ENCODE data around the gene CACNG8. TPM values are rescaled to one million over a fixed set of nuclear protein-coding genes. Genes with fewer than 3 reads are reported as not detected.

Gene CACNG8
- total RNA-seq, 6 experiments from 2014 or later, result 0.09 to 0.48 (median 0.26) TPM

- H3K27me3 Mint-ChIP-seq (ENCODE audit: insufficient read depth), result peaks cover 14% of the 10 kb centered on the region
- TF ChIP-seq CTCF (IDR thresholded peaks at IDR 0.05), result no peak
- H3K4me1 Mint-ChIP-seq (ENCODE audit: low read depth), result peaks cover 26% of the 10 kb centered on the region
- H3K36me3 Mint-ChIP-seq (ENCODE audit: low read depth), result no peaks in the 10 kb centered on the region
- no peaks in the 10 kb centered on the region; the same call in 1 of the 2 replicates for H3K9me3 Mint-ChIP-seq
- H3K27ac Mint-ChIP-seq, result no peak overlapping the region
- no peak overlapping the region for H3K4me3 Mint-ChIP-seq
- no peak for DNase-seq
Observed at GRCh38 chr19:53981376-53981951, 18.7 kb downstream of the CACNG8 start.

- no peak for TF ChIP-seq CTCF (IDR thresholded peaks at IDR 0.05)
- no peak overlapping the region for H3K27ac Mint-ChIP-seq
- no peaks in the 10 kb centered on the region for H3K36me3 Mint-ChIP-seq (ENCODE audit: low read depth)
- peaks cover 26% of the 10 kb centered on the region for H3K4me1 Mint-ChIP-seq (ENCODE audit: low read depth)
- no peak overlapping the region for H3K4me3 Mint-ChIP-seq
- no peak for DNase-seq
- H3K9me3 Mint-ChIP-seq, result no peaks in the 10 kb centered on the region; the same call in 1 of the 2 replicates
- peaks cover 14% of the 10 kb centered on the region for H3K27me3 Mint-ChIP-seq (ENCODE audit: insufficient read depth)
Observed at GRCh38 chr19:53982001-53982451, 19.3 kb downstream of the CACNG8 start.

GRCh38 chr19:53982611-53983010 is 19.9 kb downstream of the CACNG8 start:
- DNase-seq, result no peak
- Mint-ChIP-seq H3K27me3 (ENCODE audit: insufficient read depth) (peaks cover 13% of the 10 kb centered on the region), H3K36me3 (ENCODE audit: low read depth) (no peaks in the 10 kb centered on the region), H3K9me3 (no peaks in the 10 kb centered on the region; the same call in 1 of the 2 replicates), H3K4me1 (ENCODE audit: low read depth) (peaks cover 23% of the 10 kb centered on the region), H3K27ac (no peak overlapping the region), H3K4me3 (no peak overlapping the region)
- no peak for TF ChIP-seq CTCF (IDR thresholded peaks at IDR 0.05)

GRCh38 chr19:53983457-53984289 is 20.9 kb downstream of the CACNG8 start:
- H3K27ac Mint-ChIP-seq, result no peak overlapping the region
- peaks cover 16% of the 10 kb centered on the region for H3K27me3 Mint-ChIP-seq (ENCODE audit: insufficient read depth)
- no peak overlapping the region for H3K4me3 Mint-ChIP-seq
- TF ChIP-seq CTCF (IDR thresholded peaks at IDR 0.05), result no peak
- no peak for DNase-seq
- H3K4me1 Mint-ChIP-seq (ENCODE audit: low read depth), result peaks cover 19% of the 10 kb centered on the region
- H3K9me3 Mint-ChIP-seq, result no peaks in the 10 kb centered on the region; the same call in 1 of the 2 replicates
- no peaks in the 10 kb centered on the region for H3K36me3 Mint-ChIP-seq (ENCODE audit: low read depth)

GRCh38 chr19:53985863-53986262 is 23.1 kb downstream of the CACNG8 start:
- no peak for TF ChIP-seq CTCF (IDR thresholded peaks at IDR 0.05)
- H3K27ac Mint-ChIP-seq, result no peak overlapping the region
- H3K36me3 Mint-ChIP-seq (ENCODE audit: low read depth), result no peaks in the 10 kb centered on the region
- H3K27me3 Mint-ChIP-seq (ENCODE audit: insufficient read depth), result peaks cover 14% of the 10 kb centered on the region
- no peaks in the 10 kb centered on the region for H3K9me3 Mint-ChIP-seq
- H3K4me1 Mint-ChIP-seq (ENCODE audit: low read depth), result no peaks in the 10 kb centered on the region
- no peak for DNase-seq
- H3K4me3 Mint-ChIP-seq, result no peak overlapping the region
